Neural crest cell (in vitro differentiated cells): Measurements from ENCODE around the gene TENT4B. TPM values are rescaled to one million over a fixed set of nuclear protein-coding genes. Genes with fewer than 3 reads are reported as not detected.

ENCODE experiments used
- DNase-seq: peaks from one replicate; pipeline ENCODE4 v3.0.0; 2021; ENCODE audit warnings: low read depth, mixed read lengths, low spot score
- H3K27ac Mint-ChIP-seq: one replicate; pipeline ENCODE4 v1.8.0; 2021; ENCODE audit warnings: mild to moderate bottlenecking, mixed read lengths; ENCODE audit not compliant: unreplicated experiment
- H3K27me3 Mint-ChIP-seq: 2 replicates; pipeline ENCODE4 v1.8.0; 2021; ENCODE audit warnings: low read depth, mild to moderate bottlenecking, mixed read lengths
- H3K36me3 Mint-ChIP-seq: 2 replicates; pipeline ENCODE4 v1.8.0; 2021; ENCODE audit warnings: low read depth, mild to moderate bottlenecking, mixed read lengths
- H3K4me1 Mint-ChIP-seq: 2 replicates; pipeline ENCODE4 v1.8.0; 2021; ENCODE audit warnings: mixed read lengths
- H3K4me3 Mint-ChIP-seq: one replicate; pipeline ENCODE4 v1.8.0; 2021; ENCODE audit warnings: mild to moderate bottlenecking, mixed read lengths
- H3K9me3 Mint-ChIP-seq: 2 replicates; pipeline ENCODE4 v1.8.0; 2021; ENCODE audit warnings: mixed read lengths
- total RNA-seq: library from RNA; stranded (reverse); gene quantifications from 2 replicates; pipeline ENCODE4 v1.2.1, GENCODE V29; 2021
- TF ChIP-seq, protein P1 (sequence below): fragments of 200-600 bp; sonication (generic); conservative IDR thresholded peaks from 2 replicates; pipeline ENCODE4 v1.5.0; 2021; ENCODE audit warnings: antibody characterized with exemption, mild to moderate bottlenecking

TENT4B gene
- total RNA-seq, 1 donor from 2014 or later = 12.5 TPM

DNA sequence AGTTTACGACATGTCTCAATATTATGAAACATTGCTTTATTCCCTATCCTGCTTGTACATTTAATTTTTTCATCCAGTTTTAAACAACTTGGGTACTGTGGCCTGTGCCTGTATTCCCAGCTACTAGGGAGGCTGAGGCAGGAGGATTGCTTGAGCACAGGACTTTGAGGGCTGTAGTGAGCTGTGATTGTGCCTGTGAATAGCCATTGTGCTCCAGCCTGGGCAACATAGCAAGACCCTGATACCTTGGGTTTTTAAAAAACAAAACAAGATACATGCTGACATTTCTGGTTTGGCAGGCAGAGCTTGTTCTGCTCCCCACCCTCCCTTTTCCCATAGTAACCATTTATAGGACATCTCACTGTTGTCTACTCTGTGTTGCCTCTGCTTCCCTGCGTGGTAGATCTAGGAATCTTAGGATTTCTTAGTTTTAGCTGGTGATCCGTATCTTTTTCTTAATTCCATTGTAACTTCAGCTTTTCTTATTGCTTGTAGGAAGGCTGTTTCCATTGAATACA, 35.6 kb downstream of the TENT4B start:
- TF ChIP-seq, protein P1, sequence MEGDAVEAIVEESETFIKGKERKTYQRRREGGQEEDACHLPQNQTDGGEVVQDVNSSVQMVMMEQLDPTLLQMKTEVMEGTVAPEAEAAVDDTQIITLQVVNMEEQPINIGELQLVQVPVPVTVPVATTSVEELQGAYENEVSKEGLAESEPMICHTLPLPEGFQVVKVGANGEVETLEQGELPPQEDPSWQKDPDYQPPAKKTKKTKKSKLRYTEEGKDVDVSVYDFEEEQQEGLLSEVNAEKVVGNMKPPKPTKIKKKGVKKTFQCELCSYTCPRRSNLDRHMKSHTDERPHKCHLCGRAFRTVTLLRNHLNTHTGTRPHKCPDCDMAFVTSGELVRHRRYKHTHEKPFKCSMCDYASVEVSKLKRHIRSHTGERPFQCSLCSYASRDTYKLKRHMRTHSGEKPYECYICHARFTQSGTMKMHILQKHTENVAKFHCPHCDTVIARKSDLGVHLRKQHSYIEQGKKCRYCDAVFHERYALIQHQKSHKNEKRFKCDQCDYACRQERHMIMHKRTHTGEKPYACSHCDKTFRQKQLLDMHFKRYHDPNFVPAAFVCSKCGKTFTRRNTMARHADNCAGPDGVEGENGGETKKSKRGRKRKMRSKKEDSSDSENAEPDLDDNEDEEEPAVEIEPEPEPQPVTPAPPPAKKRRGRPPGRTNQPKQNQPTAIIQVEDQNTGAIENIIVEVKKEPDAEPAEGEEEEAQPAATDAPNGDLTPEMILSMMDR = no peak
- H3K4me1 Mint-ChIP-seq = peaks cover 35% of the 10 kb centered on the region
- no peak overlapping the region for H3K4me3 Mint-ChIP-seq
- H3K9me3 Mint-ChIP-seq = no peaks in the 10 kb centered on the region
- DNase-seq = no peak
- no peak overlapping the region for H3K27ac Mint-ChIP-seq
- no peaks in the 10 kb centered on the region for H3K27me3 Mint-ChIP-seq
- H3K36me3 Mint-ChIP-seq = no peaks in the 10 kb centered on the region

DNA sequence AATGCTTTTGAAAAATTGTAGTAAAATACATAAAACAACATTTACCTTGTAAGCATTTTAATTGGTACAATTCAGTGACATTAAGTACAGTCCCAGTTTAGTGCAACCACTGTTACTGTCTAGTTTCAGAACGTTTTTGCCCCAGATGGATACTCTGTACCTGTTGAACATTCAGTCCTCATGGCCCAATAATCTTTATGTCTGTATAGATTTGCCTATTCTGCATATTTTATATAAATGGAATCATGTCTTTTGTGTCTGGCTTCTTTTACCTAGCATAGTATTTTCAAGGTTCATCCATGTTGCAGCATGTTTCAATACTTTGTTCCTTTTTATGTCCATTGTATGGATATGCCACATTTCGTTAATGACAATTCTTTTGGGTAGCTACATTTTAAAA, 37.2 kb downstream of the TENT4B start:
- no peak for DNase-seq
- no peaks in the 10 kb centered on the region for H3K36me3 Mint-ChIP-seq
- H3K4me1 Mint-ChIP-seq = peaks cover 36% of the 10 kb centered on the region
- H3K4me3 Mint-ChIP-seq = no peak overlapping the region
- TF ChIP-seq, protein P1 = no peak
- no peak overlapping the region for H3K27ac Mint-ChIP-seq
- H3K9me3 Mint-ChIP-seq = no peaks in the 10 kb centered on the region
- no peaks in the 10 kb centered on the region for H3K27me3 Mint-ChIP-seq

DNA sequence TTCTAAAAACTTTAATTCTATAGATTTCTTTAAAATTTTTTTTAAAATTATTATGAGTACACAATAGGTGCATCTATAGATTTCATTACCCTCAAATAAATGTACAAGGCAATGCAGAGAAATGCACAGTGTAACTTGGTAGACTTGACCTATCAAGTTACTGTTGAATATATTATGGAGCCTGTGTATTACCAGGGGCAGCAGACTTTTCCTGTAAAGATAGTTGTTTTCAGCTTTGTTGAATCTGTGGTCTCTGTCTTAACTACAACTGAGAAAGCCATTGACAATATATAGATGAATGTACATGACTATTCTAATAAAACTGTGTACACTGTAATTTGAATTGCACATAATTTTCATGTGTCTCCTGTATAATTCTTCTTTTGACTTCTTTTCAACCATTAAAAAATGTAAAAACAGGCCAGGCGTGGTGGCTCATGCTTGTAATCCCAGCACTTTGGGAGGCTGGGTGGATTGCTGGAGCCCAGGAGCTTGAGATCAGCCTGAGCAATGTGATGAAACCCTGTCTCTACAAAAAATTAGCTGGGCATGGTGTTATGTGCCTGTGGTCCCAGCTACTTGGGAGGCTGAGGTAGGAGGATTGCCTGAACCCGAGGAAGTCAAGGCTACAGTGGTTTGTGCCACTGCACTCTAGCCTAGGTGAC, 39.4 kb downstream of the TENT4B start:
- H3K4me3 Mint-ChIP-seq = no peak overlapping the region

DNA sequence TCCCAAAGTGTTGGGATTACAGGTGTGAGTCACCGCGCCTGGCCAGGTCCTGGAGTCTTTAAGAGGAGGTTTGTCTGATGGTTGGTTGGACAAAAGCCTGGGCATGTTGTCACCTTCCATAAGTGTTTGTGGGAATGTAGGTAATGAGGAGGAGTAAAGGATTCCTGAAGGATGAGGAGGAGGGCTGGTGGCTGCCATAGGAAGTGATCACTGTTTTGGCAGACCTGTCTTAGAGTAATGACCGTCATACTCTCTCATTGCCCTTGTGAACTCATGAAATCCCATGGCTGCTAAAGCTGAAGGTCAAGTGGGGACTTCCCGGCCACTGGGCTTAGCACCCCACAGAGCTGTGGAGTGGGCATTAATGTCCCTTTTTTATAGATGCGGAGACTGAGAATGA, 40.5 kb downstream of the TENT4B start:
- TF ChIP-seq, protein P1 = no peak
- no peaks in the 10 kb centered on the region for H3K9me3 Mint-ChIP-seq
- DNase-seq = no peak
- H3K4me3 Mint-ChIP-seq = no peak overlapping the region
- H3K27me3 Mint-ChIP-seq = no peaks in the 10 kb centered on the region
- peaks cover 33% of the 10 kb centered on the region for H3K4me1 Mint-ChIP-seq
- no peak overlapping the region for H3K27ac Mint-ChIP-seq
- peaks cover 3% of the 10 kb centered on the region for H3K36me3 Mint-ChIP-seq

More for the DNA sequence above, 39.4 kb downstream of the TENT4B start:
- no peak overlapping the region for H3K27ac Mint-ChIP-seq
- no peak for DNase-seq
- peaks cover 33% of the 10 kb centered on the region for H3K4me1 Mint-ChIP-seq
- TF ChIP-seq, protein P1 = no peak
- H3K36me3 Mint-ChIP-seq = peaks cover 2% of the 10 kb centered on the region
- no peaks in the 10 kb centered on the region for H3K9me3 Mint-ChIP-seq
- no peaks in the 10 kb centered on the region for H3K27me3 Mint-ChIP-seq

DNA sequence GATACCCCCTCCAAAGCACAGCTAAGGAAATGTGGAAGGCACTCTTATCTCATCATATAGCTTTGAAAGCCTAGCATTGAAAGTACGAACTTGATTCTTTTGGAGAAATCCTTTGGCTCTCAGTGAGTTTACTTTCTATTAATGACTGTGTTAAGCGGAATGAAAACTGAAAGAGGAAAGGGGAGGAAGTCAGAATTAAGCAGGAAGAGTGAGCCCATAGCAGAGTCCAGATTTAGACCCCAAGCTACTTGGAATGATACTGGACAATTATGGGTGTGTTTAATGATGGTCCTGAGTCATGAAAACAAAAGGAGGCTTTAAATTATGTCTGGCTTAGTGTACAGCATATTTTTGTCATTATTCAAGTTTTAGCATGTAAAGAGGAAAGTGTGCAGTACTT, 42.2 kb downstream of the TENT4B start:
- H3K4me3 Mint-ChIP-seq = no peak overlapping the region
- TF ChIP-seq, protein P1 = no peak
- H3K36me3 Mint-ChIP-seq = peaks cover 3% of the 10 kb centered on the region
- H3K27ac Mint-ChIP-seq = no peak overlapping the region
- H3K4me1 Mint-ChIP-seq = peaks cover 37% of the 10 kb centered on the region
- H3K9me3 Mint-ChIP-seq = no peaks in the 10 kb centered on the region
- H3K27me3 Mint-ChIP-seq = no peaks in the 10 kb centered on the region
- DNase-seq = no peak
